NCI-H146 treated with DMSO at 0.1 percent for 48 hours (cell line): ENCODE measurements around the gene TMEM130.
"Not testable (repeated sequence)": the region's sequence is repeated elsewhere in the genome, so short reads cannot be mapped to it uniquely, and the experiment has no call there.

ENCODE experiments used
- DNase-seq: peaks from one replicate; lab custom pipeline; 2025; ENCODE audit not compliant: unreplicated experiment; lab: John Stamatoyannopoulos, UW

TMEM130 gene

GRCh38 chr7:98877692-98878364 lies 8.0 kb upstream of the TMEM130 start:
- no peak for DNase-seq

- no peak for DNase-seq
Measured at GRCh38 chr7:98877146-98877545, 7.3 kb upstream of the TMEM130 start.

- no peak for DNase-seq
Measured at GRCh38 chr7:98875501-98875900, 5.7 kb upstream of the TMEM130 start.

- no peak for DNase-seq
Measured at GRCh38 chr7:98874942-98875341, 5.1 kb upstream of the TMEM130 start.

- not testable (repeated sequence) for DNase-seq
Measured at GRCh38 chr7:98873610-98874009, 3.8 kb upstream of the TMEM130 start.

GRCh38 chr7:98872328-98872924 lies 2.6 kb upstream of the TMEM130 start:
- no peak for DNase-seq

- DNase-seq, result no peak
Measured at GRCh38 chr7:98870807-98871491, 1.1 kb upstream of the TMEM130 start.

- no peak for DNase-seq
Measured at GRCh38 chr7:98870121-98870651, 372 bp upstream of the TMEM130 start.

GRCh38 chr7:98869027-98869596 lies 702 bp downstream of the TMEM130 start:
- DNase-seq, result no peak

GRCh38 chr7:98868450-98868849 lies 1.4 kb downstream of the TMEM130 start:
- DNase-seq, result no peak

GRCh38 chr7:98866765-98867164 lies 3.0 kb downstream of the TMEM130 start:
- DNase-seq, result no peak

- DNase-seq, result no peak
Measured at GRCh38 chr7:98866351-98866750, 3.5 kb downstream of the TMEM130 start.

- no peak for DNase-seq
Measured at GRCh38 chr7:98864731-98865453, 4.9 kb downstream of the TMEM130 start.

- no peak for DNase-seq
Measured at GRCh38 chr7:98863601-98864000, 6.2 kb downstream of the TMEM130 start.

- DNase-seq, result no peak
Measured at GRCh38 chr7:98862716-98863420, 6.9 kb downstream of the TMEM130 start.

- no peak for DNase-seq
Measured at GRCh38 chr7:98862203-98862602, 7.6 kb downstream of the TMEM130 start.

- no peak for DNase-seq
Measured at GRCh38 chr7:98860071-98860470, 9.7 kb downstream of the TMEM130 start.

GRCh38 chr7:98855610-98856422 lies 14.0 kb downstream of the TMEM130 start:
- DNase-seq, result no peak

- DNase-seq, result no peak
Measured at GRCh38 chr7:98852826-98853225, 17.0 kb downstream of the TMEM130 start.

- no peak for DNase-seq
Measured at GRCh38 chr7:98848918-98849317, 20.9 kb downstream of the TMEM130 start.
